Esophagus muscularis mucosa (tissue), 3 donors: ENCODE measurements around the gene BUB1B.

Source experiments
- CTCF ChIP-seq, 3 experiments: fragments of 200-600 bp in 2 of 3; fragments of 450-650 bp in 1 of 3; sonication (generic) in 2 of 3; IDR thresholded peaks; one replicate each; pipeline ENCODE4 v1.5.1; 2017 to 2019; ENCODE audit warnings: antibody characterized with exemption in 3 of 3, mild to moderate bottlenecking in 2 of 3, moderate library complexity in 1 of 3
- POLR2A ChIP-seq: fragments of 450-650 bp; IDR thresholded peaks from one replicate; pipeline ENCODE4 v1.6.1; 2017; ENCODE audit warnings: antibody characterized with exemption, moderate library complexity, mild to moderate bottlenecking, low read depth
- POLR2AphosphoS5 ChIP-seq, 2 donors: sonication (generic); formaldehyde crosslinking; IDR thresholded peaks; one replicate each; pipeline ENCODE4 v1.6.1; 2017; ENCODE audit warnings: antibody characterized with exemption in 2 of 2

DNA sequence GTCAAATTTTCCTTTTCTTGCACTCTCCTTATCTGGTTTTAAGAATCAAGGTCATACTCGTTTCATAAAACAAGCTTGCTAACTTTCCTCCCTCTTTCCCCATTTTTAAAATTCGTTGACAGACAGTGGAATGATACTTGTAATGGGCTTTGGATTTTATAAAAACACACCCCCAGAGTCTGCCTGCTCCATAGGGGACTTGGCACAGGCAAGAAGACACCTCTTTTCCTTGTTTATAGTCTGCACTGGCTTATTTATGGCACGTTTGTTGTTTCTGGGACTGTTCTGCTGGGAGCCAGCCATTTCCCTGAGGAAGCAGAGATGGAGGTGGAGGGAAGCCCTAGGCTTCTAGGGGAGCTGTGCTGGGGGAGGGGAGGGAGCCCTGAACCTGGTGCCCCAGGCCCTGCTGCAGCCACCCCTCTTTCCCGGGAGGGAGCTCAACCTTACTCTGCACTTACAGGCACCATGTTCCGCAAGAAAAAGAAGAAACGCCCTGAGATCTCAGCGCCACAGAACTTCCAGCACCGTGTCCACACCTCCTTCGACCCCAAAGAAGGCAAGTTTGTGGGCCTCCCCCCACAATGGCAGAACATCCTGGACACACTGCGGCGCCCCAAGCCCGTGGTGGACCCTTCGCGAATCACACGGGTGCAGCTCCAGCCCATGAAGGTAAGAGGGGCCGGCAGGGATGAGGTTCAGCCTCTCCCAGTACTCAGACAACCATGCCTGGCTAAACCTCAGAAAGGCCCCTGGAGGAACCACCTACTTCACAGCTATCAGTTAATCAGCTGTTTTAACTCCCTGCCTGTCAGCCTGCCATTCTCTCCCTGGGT, 103.7 kb downstream of the BUB1B start:
- TF ChIP-seq CTCF (IDR thresholded peaks at IDR 0.05) (no peak), POLR2AphosphoS5 (IDR thresholded peaks at IDR 0.05) (no peak), POLR2A (no peak)
